HG03175 (cell line): ENCODE measurements around the gene DNAI4.
"Not testable (repeated sequence)": the region's sequence is repeated elsewhere in the genome, so short reads cannot be mapped to it uniquely, and the experiment has no call there.

Source experiments
- ATAC-seq: cut with Tn5 transposase; IDR thresholded peaks from one replicate; pipeline ENCODE4 v1.9.1; 2021; ENCODE audit warnings: mild to moderate bottlenecking, moderate library complexity; ENCODE audit not compliant: unreplicated experiment

DNAI4 gene

GRCh38 chr1:66833112-66833511 is 91.5 kb downstream of the DNAI4 start:
- no peak for ATAC-seq

- ATAC-seq = no peak
Observed at GRCh38 chr1:66831529-66832239, 93.0 kb downstream of the DNAI4 start.

- ATAC-seq = no peak
Observed at GRCh38 chr1:66824771-66825170, 99.9 kb downstream of the DNAI4 start.

GRCh38 chr1:66809736-66810326 is 114.8 kb downstream of the DNAI4 start:
- ATAC-seq = no peak

- no peak for ATAC-seq
Observed at GRCh38 chr1:66809245-66809644, 115.4 kb downstream of the DNAI4 start.

- ATAC-seq = not testable (repeated sequence)
Observed at GRCh38 chr1:66795839-66796238, 128.8 kb downstream of the DNAI4 start.

- ATAC-seq = no peak
Observed at GRCh38 chr1:66791621-66792610, 132.7 kb downstream of the DNAI4 start.

- peak; percentile 51 for ATAC-seq
Observed at GRCh38 chr1:66788231-66788939, 136.3 kb downstream of the DNAI4 start.

- ATAC-seq = no peak
Observed at GRCh38 chr1:66787641-66788040, 137.0 kb downstream of the DNAI4 start.

GRCh38 chr1:66785800-66786199 is 138.9 kb downstream of the DNAI4 start:
- not testable (repeated sequence) for ATAC-seq

- no peak for ATAC-seq
Observed at GRCh38 chr1:66779475-66780078, 145.1 kb downstream of the DNAI4 start.

GRCh38 chr1:66778969-66779368 is 145.7 kb downstream of the DNAI4 start:
- no peak for ATAC-seq

- ATAC-seq = no peak
Observed at GRCh38 chr1:66778266-66778665, 146.4 kb downstream of the DNAI4 start.

GRCh38 chr1:66777831-66778230 is 146.8 kb downstream of the DNAI4 start:
- ATAC-seq = no peak

GRCh38 chr1:66775646-66776045 is 149.0 kb downstream of the DNAI4 start:
- no peak for ATAC-seq

GRCh38 chr1:66774438-66774837 is 150.2 kb downstream of the DNAI4 start:
- no peak for ATAC-seq

- ATAC-seq = no peak
Observed at GRCh38 chr1:66773227-66773626, 151.4 kb downstream of the DNAI4 start.

GRCh38 chr1:66770694-66771093 is 154.0 kb downstream of the DNAI4 start:
- ATAC-seq = no peak

- ATAC-seq = no peak
Observed at GRCh38 chr1:66770240-66770639, 154.4 kb downstream of the DNAI4 start.

GRCh38 chr1:66769512-66770229 is 155.0 kb downstream of the DNAI4 start:
- no peak for ATAC-seq
